Measurements from ENCODE around the gene FRMPD4. TPM values are rescaled to one million over a fixed set of nuclear protein-coding genes. Genes with fewer than 3 reads are reported as not detected.
A peak's percentile ranks its signal among the peaks of the same experiment; 100 is the strongest.

Gene FRMPD4
- total RNA-seq, 2 donors from 2014 or later = not detected

DNA sequence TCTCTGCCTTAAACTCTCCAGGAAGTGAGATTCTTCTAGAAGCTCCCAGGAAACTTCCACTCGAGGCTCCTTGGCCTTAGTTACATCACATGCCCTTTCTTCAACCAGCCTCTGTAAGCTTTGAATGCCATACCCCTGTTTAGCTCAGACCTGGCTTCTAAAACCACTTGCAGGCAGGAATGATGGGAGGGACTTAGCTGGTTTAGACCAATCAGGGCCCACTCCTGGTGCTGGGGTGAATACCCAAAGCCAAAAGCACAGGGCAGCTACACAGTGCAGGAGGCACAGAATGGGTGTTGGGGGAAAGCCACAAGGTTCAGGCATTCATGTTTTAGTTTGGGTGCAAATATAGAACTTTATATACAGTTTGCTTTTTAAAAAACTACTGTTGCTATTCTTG is 296.2 kb downstream of the FRMPD4 start:
- Mint-ChIP-seq H3K9me3 (no peaks in the 10 kb centered on the region), H3K27ac (no peak overlapping the region), H3K36me3 (ENCODE audit: low read depth) (no peaks in the 10 kb centered on the region), H3K4me1 (no peaks in the 10 kb centered on the region), H3K4me3 (no peak overlapping the region), H3K27me3 (no peaks in the 10 kb centered on the region)
- ATAC-seq (replicated peaks) = no peak

DNA sequence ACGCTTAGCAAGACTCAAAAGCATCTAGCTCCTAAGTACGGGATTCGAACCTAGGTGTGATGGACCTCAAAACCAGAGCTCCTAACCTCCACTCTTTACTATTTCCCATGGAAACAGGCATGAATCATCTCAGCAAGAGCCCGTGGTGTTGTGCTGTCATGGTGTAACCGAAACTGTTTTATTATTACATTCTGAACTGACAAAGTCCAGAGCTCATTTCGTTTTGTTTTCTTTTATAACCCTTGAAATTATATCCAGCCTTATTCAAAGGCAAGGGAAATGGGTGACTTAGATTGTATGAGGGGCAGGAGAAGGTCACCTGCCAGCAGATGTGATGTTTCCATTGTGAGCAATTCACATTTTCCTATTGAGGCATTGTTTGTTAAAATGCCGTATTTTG is 301.1 kb downstream of the FRMPD4 start:
- ATAC-seq (replicated peaks) = no peak
- H3K36me3 Mint-ChIP-seq (ENCODE audit: low read depth) = no peaks in the 10 kb centered on the region
- H3K4me3 Mint-ChIP-seq = no peak overlapping the region
- no peaks in the 10 kb centered on the region for H3K9me3 Mint-ChIP-seq
- H3K4me1 Mint-ChIP-seq = no peaks in the 10 kb centered on the region
- peaks cover 4% of the 10 kb centered on the region for H3K27me3 Mint-ChIP-seq
- H3K27ac Mint-ChIP-seq = no peak overlapping the region

DNA sequence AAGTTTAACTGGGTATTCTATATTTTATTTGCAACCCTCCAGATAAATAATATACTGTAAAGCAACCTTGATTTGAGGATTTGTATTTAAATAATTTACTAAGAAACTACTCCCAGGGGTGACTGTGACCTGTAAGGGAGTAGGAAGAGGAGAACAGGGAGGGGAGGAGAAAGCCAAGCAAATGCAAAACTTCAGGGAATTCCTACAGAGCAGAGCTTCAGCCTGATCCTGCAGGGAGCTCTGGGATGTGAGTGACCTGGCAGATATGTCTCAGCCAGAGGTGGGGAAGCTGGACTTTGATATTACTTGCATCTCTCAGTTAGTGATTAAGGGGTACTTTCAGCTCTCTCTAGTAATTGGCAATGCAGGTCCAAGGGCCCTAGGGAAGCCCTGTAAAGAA is 302.0 kb downstream of the FRMPD4 start:
- H3K27me3 Mint-ChIP-seq = peaks cover 4% of the 10 kb centered on the region
- H3K36me3 Mint-ChIP-seq (ENCODE audit: low read depth) = no peaks in the 10 kb centered on the region
- H3K4me1 Mint-ChIP-seq = no peaks in the 10 kb centered on the region
- ATAC-seq (replicated peaks) = no peak
- H3K4me3 Mint-ChIP-seq = no peak overlapping the region
- no peak overlapping the region for H3K27ac Mint-ChIP-seq
- H3K9me3 Mint-ChIP-seq = no peaks in the 10 kb centered on the region

DNA sequence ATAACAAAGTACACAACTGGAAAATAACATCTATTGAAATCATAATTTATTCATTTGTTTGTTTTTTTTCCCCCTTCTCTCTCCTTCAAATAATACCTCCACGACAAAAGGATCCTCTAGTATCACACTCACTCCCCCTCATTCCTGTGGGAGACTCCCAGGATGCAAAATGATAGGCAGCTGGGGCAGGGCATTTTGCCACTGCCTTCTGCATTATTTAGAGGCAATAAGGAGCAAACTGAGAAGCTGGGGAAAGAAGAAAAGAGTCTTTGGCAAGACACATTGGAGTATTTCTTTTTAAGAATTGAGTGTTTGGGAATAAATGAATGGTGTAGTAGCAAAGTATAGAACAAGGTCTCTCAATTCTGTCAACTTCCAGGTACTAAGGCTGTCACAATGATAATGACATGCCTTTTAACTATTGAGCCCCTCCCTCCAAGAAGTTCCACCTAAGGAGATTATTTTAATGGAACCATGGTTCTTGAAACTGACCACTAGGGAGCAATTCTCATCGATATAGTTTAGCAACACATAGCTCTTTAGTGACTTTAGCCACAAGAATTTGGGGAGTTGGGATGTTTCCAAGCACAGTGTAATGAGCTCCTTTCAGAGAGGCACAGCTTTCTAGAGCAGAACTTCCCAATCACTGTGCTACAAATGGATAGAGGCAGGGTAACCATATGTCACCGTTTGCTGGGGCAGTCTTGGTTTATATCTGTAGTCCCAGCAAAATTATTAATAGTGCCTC is 303.3 kb downstream of the FRMPD4 start:
- Mint-ChIP-seq H3K9me3 (no peaks in the 10 kb centered on the region), H3K27ac (no peak overlapping the region), H3K4me1 (no peaks in the 10 kb centered on the region), H3K27me3 (peaks cover 4% of the 10 kb centered on the region), H3K4me3 (no peak overlapping the region), H3K36me3 (ENCODE audit: low read depth) (no peaks in the 10 kb centered on the region)
- no peak for ATAC-seq (replicated peaks)

DNA sequence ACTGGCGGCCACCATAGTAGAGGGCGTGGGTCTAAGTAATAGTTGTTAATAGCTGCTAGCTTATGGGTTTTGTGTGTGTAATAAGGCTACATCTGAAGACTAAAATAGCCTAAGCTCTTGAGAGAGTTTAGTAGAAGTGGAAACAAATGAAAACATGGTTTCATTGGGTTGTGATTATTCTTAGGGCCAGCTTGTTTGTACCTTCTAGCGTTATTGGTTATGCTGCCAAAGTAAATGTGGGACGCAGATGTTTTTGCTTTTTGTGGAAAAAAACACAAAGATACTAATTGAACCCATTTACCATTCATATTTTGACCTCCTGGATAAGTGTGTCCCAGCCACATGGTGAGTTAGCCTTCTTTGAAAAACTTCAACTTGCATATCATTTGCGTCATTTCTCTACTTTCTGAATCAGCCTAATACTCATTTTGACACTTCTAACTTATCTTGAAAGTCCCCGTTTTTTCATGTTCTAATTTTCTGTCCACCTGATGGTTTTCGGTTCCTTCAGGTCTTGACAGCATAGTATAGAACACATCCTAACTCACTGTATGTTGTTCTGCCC is 305.3 kb downstream of the FRMPD4 start:
- Mint-ChIP-seq H3K27me3 (peaks cover 4% of the 10 kb centered on the region), H3K4me1 (no peaks in the 10 kb centered on the region), H3K36me3 (ENCODE audit: low read depth) (no peaks in the 10 kb centered on the region), H3K4me3 (no peak overlapping the region), H3K9me3 (no peaks in the 10 kb centered on the region), H3K27ac (no peak overlapping the region)
- peak; percentile 66 for ATAC-seq (replicated peaks)

DNA sequence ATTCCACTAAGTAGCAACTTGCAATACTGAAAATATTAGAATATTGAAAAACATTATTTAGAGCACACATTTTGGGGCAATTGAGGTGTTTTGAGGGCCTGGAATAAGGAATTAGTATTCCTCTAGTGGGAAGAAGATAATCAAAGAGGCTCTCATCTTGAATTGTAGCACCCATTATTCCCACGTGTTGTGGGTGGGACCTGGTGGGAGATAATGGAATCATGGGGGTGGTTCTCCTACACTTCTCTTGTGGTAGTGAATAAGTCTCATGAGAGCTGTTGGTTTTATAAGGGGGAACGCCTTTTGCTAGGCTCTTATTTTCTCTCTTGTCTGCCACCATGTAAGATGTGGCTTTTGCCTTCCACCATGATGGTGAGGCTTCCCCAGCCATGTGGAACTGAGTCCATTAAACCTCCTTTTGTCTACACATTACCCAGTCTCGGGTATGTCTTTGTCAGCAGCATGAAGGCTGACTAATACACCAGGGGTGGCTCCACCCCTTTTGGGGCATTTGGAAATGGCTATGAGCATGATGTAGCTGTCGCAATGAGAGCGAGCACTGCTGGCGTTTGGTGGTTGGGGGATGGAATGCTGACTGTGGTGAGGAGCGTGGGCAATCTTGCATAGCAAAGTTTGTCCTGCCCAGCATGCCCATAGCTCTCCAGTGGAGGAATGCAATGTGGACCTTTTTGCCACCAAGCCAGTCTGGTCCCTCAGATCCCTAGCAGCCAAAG is 308.2 kb downstream of the FRMPD4 start:
- Mint-ChIP-seq H3K4me3 (no peak overlapping the region), H3K9me3 (no peaks in the 10 kb centered on the region), H3K36me3 (ENCODE audit: low read depth) (no peaks in the 10 kb centered on the region), H3K27me3 (peaks cover 2% of the 10 kb centered on the region), H3K4me1 (no peaks in the 10 kb centered on the region), H3K27ac (no peak overlapping the region)
- no peak for ATAC-seq (replicated peaks)

DNA sequence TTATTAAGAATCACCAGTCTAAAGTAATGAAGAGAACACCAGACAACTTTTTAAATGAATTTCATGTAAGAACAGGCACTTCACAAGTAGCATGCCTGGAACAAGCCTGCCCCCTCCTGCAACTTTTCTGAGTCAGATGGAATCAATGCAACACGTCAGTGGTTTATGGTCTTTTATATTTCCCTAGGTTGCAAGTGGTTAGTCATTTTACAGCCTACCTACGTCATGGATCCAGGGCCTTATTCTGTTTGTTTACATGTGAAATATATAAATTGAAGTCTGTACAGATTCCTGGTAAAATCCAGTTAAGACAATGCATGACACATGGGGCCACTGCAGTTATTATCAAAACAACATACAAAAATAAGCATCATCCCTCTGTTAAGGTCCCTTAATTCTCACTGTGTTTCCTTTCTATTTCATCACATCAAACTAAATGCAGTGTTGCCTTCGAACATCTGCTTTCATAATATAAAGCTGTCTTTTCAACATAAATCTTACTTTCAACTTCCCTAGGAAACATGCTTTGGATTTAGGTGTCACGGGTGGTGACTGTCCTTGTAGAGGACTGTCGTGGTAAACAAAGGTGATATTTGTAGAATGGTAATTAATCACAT is 309.3 kb downstream of the FRMPD4 start:
- no peaks in the 10 kb centered on the region for H3K27me3 Mint-ChIP-seq
- no peaks in the 10 kb centered on the region for H3K36me3 Mint-ChIP-seq (ENCODE audit: low read depth)
- no peak for ATAC-seq (replicated peaks)
- no peaks in the 10 kb centered on the region for H3K9me3 Mint-ChIP-seq
- no peaks in the 10 kb centered on the region for H3K4me1 Mint-ChIP-seq
- H3K4me3 Mint-ChIP-seq = no peak overlapping the region
- H3K27ac Mint-ChIP-seq = no peak overlapping the region

DNA sequence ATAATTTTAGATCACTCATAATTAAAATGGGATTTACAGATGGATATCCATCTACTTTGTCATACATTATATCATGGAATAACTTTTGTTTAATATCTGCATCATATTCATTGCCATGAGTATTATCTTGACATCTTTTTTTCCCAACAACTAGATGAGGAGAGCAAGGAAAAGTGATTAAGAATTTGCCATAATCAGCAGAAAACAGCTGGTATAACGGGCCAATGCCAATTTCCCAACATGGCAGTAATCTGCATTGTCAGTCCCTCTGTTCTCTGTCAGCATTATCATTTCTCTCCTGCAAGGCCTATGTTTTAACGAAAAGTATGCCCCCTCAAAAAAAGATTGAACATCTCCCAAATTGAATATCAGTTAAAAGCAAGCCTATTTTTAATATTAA is 314.0 kb downstream of the FRMPD4 start:
- no peak overlapping the region for H3K27ac Mint-ChIP-seq
- H3K27me3 Mint-ChIP-seq = no peaks in the 10 kb centered on the region
- H3K9me3 Mint-ChIP-seq = no peaks in the 10 kb centered on the region
- no peak for ATAC-seq (replicated peaks)
- no peak overlapping the region for H3K4me3 Mint-ChIP-seq
- no peaks in the 10 kb centered on the region for H3K36me3 Mint-ChIP-seq (ENCODE audit: low read depth)
- no peaks in the 10 kb centered on the region for H3K4me1 Mint-ChIP-seq

DNA sequence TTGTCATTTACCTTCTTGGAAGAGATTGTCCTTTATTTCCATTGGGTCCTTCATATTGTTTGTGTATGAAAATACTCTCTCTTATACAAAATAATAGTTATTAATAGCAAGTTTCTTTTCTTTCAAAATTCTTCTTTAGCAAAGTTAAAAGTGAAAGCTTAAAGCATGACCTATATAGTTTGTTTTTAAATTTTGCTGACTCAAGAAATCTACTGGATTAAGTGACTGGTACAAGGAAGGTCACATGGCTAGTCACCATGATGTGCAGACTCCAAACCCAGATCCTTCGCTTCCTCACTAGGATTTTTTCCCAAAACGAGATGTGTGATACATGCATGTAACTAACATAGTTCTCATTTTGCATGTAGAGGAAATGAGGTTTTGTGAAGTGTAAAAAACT is 322.7 kb downstream of the FRMPD4 start:
- no peaks in the 10 kb centered on the region for H3K9me3 Mint-ChIP-seq
- ATAC-seq (replicated peaks) = no peak
- no peak overlapping the region for H3K27ac Mint-ChIP-seq
- no peaks in the 10 kb centered on the region for H3K36me3 Mint-ChIP-seq (ENCODE audit: low read depth)
- H3K4me1 Mint-ChIP-seq = no peaks in the 10 kb centered on the region
- no peak overlapping the region for H3K4me3 Mint-ChIP-seq
- H3K27me3 Mint-ChIP-seq = no peaks in the 10 kb centered on the region

DNA sequence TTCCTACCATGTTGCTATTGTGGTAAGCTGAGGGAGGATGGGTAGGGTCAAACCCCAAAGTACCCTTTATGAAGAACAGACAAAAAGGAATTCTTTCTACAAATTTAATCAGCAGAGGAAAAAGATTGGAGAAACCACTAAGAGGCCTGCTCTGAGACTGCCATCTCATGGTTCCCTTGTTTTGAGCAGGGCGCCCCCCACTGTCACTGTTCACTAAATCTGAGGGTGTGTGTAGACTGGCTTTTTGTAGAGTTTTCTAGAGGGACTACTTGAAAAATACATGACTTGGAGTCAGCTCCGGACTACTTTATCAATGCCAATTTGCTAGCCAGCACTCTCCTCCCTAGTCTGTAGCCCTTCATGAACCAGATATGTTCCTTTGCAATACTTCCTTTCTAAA is 324.8 kb downstream of the FRMPD4 start:
- Mint-ChIP-seq H3K4me1 (no peaks in the 10 kb centered on the region), H3K4me3 (no peak overlapping the region), H3K27ac (no peak overlapping the region), H3K27me3 (no peaks in the 10 kb centered on the region), H3K36me3 (ENCODE audit: low read depth) (no peaks in the 10 kb centered on the region), H3K9me3 (no peaks in the 10 kb centered on the region)
- no peak for ATAC-seq (replicated peaks)

DNA sequence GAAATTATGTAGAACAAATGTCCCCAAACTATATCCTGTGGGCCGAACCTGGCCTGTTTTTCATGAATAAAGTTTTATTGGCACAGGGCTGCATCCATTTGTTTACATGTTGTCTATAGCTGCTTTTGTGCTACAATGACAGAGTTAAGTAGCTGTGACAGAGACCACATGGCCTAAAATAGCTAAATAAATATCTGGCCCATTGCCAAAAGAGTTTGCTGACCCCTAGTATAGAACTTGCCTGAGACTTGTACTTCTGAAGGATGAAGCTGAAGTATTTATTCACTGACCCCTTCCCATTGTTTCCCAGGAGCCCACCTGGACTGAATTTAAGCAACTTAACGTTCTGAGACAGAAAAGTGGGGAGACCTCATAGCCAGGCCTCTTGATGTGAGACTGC is 325.6 kb downstream of the FRMPD4 start:
- Mint-ChIP-seq H3K36me3 (ENCODE audit: low read depth) (no peaks in the 10 kb centered on the region), H3K9me3 (no peaks in the 10 kb centered on the region), H3K27ac (no peak overlapping the region), H3K4me1 (no peaks in the 10 kb centered on the region), H3K4me3 (no peak overlapping the region), H3K27me3 (no peaks in the 10 kb centered on the region)
- no peak for ATAC-seq (replicated peaks)

DNA sequence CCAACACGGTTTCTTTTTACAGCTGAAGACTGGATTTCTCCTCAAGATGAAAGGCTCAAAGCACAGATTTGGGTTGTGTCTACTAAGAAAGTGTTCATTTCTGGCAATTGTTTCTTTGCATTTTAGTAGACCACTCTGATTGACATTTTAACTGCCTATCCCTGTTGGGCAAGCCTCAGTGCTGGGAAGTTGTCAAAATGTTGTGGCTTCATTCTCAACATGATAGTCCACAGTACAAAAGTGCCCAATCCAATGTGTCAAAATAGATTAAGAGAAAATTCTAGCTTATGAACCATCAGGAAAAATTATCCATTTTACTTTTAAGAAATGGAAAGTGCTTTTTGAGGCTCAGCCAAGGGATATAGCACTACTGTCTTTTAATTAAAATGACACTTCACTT is 329.0 kb downstream of the FRMPD4 start:
- H3K4me1 Mint-ChIP-seq = no peaks in the 10 kb centered on the region
- no peak overlapping the region for H3K4me3 Mint-ChIP-seq
- no peaks in the 10 kb centered on the region for H3K27me3 Mint-ChIP-seq
- no peaks in the 10 kb centered on the region for H3K9me3 Mint-ChIP-seq
- H3K36me3 Mint-ChIP-seq (ENCODE audit: low read depth) = no peaks in the 10 kb centered on the region
- ATAC-seq (replicated peaks) = no peak
- H3K27ac Mint-ChIP-seq = no peak overlapping the region

DNA sequence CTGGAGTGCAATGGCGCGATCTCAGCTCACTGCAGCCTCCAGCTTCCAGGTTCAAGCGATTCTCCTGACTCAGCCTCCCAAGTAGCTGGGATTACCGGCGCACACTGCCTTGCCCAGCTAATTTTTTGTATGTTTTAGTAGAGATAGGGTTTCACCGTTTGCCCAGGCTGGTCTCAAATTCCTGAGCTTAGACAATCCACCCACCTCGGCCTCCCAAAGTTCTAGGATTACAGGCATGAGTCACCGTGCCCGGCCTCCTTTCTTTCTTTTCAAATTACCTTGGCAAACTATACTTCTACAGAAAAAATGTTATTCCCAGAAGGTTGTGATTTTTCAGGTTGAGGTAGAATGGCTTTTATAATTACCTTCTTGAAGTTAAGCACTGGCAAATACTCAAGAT is 331.0 kb downstream of the FRMPD4 start:
- no peak overlapping the region for H3K4me3 Mint-ChIP-seq
- H3K36me3 Mint-ChIP-seq (ENCODE audit: low read depth) = no peaks in the 10 kb centered on the region
- H3K27ac Mint-ChIP-seq = no peak overlapping the region
- no peaks in the 10 kb centered on the region for H3K4me1 Mint-ChIP-seq
- no peaks in the 10 kb centered on the region for H3K27me3 Mint-ChIP-seq
- H3K9me3 Mint-ChIP-seq = no peaks in the 10 kb centered on the region
- no peak for ATAC-seq (replicated peaks)

DNA sequence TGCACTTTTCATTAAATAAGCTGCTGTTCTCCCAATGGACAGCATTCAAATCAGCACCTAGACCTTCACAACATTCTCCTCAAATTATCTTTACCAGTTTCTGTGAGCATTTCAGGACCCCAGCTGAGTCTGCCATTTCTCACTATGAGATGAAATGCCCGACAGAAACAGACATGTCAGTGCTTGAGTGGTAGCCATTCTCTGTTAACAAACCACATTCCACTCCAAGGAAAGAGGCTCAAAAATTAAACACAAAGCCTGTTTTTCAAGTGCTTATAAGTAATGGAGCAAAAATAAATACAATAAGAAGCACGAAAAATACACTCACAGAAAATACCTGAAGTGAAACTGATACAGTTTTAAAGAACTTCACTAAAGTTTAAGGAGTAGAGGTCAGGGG is 332.8 kb downstream of the FRMPD4 start:
- H3K4me3 Mint-ChIP-seq = no peak overlapping the region
- no peaks in the 10 kb centered on the region for H3K27me3 Mint-ChIP-seq
- no peak for ATAC-seq (replicated peaks)
- H3K27ac Mint-ChIP-seq = no peak overlapping the region
- no peaks in the 10 kb centered on the region for H3K36me3 Mint-ChIP-seq (ENCODE audit: low read depth)
- no peaks in the 10 kb centered on the region for H3K9me3 Mint-ChIP-seq
- no peaks in the 10 kb centered on the region for H3K4me1 Mint-ChIP-seq

DNA sequence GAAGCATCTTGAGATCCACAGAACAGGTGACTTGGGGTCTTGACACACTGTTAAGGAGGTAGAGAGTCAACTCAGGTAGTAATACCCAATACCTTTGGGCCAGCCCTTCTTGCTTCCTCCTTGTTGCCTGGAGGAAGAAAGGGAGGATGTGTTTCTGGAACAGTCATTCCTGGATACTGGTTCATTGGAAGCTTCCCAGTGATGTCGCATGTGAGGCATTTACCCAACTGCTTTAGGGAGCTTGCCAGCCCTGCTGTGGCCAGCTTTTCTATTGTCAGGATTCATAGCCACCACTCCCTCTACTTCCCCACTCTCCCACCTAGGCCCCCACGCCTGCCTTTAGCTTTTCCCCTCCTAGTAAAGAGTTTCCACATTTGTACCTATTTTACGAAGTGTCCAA is 342.7 kb downstream of the FRMPD4 start:
- no peaks in the 10 kb centered on the region for H3K27me3 Mint-ChIP-seq

More for the DNA sequence above, 342.7 kb downstream of the FRMPD4 start:
- ATAC-seq (replicated peaks) = no peak
- Mint-ChIP-seq H3K36me3 (ENCODE audit: low read depth) (no peaks in the 10 kb centered on the region), H3K9me3 (peaks cover 5% of the 10 kb centered on the region), H3K4me3 (no peak overlapping the region), H3K4me1 (no peaks in the 10 kb centered on the region), H3K27ac (no peak overlapping the region)

All from activated T-helper 17 cell treated with anti-CD3 and anti-CD28 coated beads, Interleukin-2, amount 50 U/mL, for 72 hours (primary cell).